GM12878 (cell line): ENCODE data around the gene MYO19. TPM values are rescaled to one million over a fixed set of nuclear protein-coding genes. Genes with fewer than 3 reads are reported as not detected.
A peak's percentile ranks its signal among the peaks of the same experiment; 100 is the strongest.

Source experiments
- BACH1 ChIP-seq: fragments of 450-650 bp; IDR thresholded peaks from 2 replicates; pipeline ENCODE4 v1.6.1; 2017; ENCODE audit warnings: mild to moderate bottlenecking, borderline replicate concordance
- CBFB ChIP-seq: IDR thresholded peaks from 2 replicates; pipeline ENCODE4 v1.6.1; 2016; ENCODE audit warnings: antibody characterized with exemption, low read depth
- FOXM1 ChIP-seq: IDR thresholded peaks from 2 replicates; pipeline ENCODE4 v1.6.1; 2012; ENCODE audit warnings: low read depth, mild to moderate bottlenecking, inconsistent platforms, low read length, moderate library complexity
- JUNB ChIP-seq: IDR thresholded peaks from 2 replicates; pipeline ENCODE4 v1.6.1; 2016; ENCODE audit warnings: antibody characterized with exemption, mild to moderate bottlenecking
- KAT2A ChIP-seq: conservative IDR thresholded peaks from 2 replicates; pipeline ENCODE4 v1.6.1; 2011; ENCODE audit warnings: low read depth, low read length; ENCODE audit not compliant: control insufficient read depth
- KLF5 ChIP-seq: fragments of 450-650 bp; IDR thresholded peaks from 2 replicates; pipeline ENCODE4 v1.6.1; 2014; ENCODE audit warnings: mild to moderate bottlenecking; ENCODE audit not compliant: partially characterized antibody
- MEF2A ChIP-seq: IDR thresholded peaks from 2 replicates; pipeline ENCODE4 v1.6.1; 2011; ENCODE audit warnings: low read depth, mild to moderate bottlenecking, low read length, moderate library complexity; ENCODE audit not compliant: insufficient read depth
- MEF2B ChIP-seq: fragments of 450-650 bp; IDR thresholded peaks from 2 replicates; pipeline ENCODE4 v1.6.1; 2018; ENCODE audit warnings: mild to moderate bottlenecking, moderate library complexity; ENCODE audit not compliant: partially characterized antibody, poor library complexity, severe bottlenecking
- MLLT1 ChIP-seq: fragments of 450-650 bp; IDR thresholded peaks from 2 replicates; pipeline ENCODE4 v1.6.1; 2016; ENCODE audit warnings: mild to moderate bottlenecking
- MYC ChIP-seq: IDR thresholded peaks from 2 replicates; pipeline ENCODE4 v1.6.1; 2011; ENCODE audit warnings: mild to moderate bottlenecking, low read length, moderate library complexity, inconsistent platforms; ENCODE audit not compliant: insufficient read depth, insufficient replicate concordance, insufficient read length, severe bottlenecking
- NR2C1 ChIP-seq: fragments of 450-650 bp; IDR thresholded peaks from 2 replicates; pipeline ENCODE4 v1.6.1; 2017; ENCODE audit warnings: antibody characterized with exemption, mild to moderate bottlenecking, moderate library complexity
- POLR2A ChIP-seq: IDR thresholded peaks from 2 replicates; pipeline ENCODE4 v1.6.1; 2011; ENCODE audit warnings: low read depth, mild to moderate bottlenecking, low read length
- POU2F2 ChIP-seq: IDR thresholded peaks from 3 replicates; pipeline ENCODE4 v1.6.1; 2011; ENCODE audit warnings: low read depth, mild to moderate bottlenecking, low read length, borderline replicate concordance
- RB1 ChIP-seq: fragments of 450-650 bp; formaldehyde crosslinking; IDR thresholded peaks from 2 replicates; pipeline ENCODE4 v1.6.1; 2017; ENCODE audit warnings: mild to moderate bottlenecking, borderline replicate concordance
- SREBF2 ChIP-seq: IDR thresholded peaks from 2 replicates; pipeline ENCODE4 v1.6.1; 2012; ENCODE audit warnings: mild to moderate bottlenecking, low read length
- TARDBP ChIP-seq: IDR thresholded peaks from 2 replicates; pipeline ENCODE4 v1.6.1; 2016; ENCODE audit warnings: borderline replicate concordance
- ZNF384 ChIP-seq: IDR thresholded peaks from 2 replicates; pipeline ENCODE4 v1.6.1; 2012; ENCODE audit warnings: low read depth, mild to moderate bottlenecking, low read length, improper control_type of control experiment, borderline replicate concordance
- polyA plus RNA-seq, 11 experiments: library from polyadenylated mRNA; depleted of rRNA in 4 of 11; unstranded in 6 of 11; stranded (reverse) in 5 of 11; fragments of >200 nt; fragmentation: Nextera tagmentation in 4 of 11; fragmentation: Illumina TruSeq in 1 of 11; extraction: Ambion mirVana in 4 of 11; extraction: Trizol in 1 of 11; gene quantifications; 1 replicate in 1 of 11; 2 replicates in 10 of 11; pipeline versions ENCODE4 v1.2.1 to v1.2.3, GENCODE V29; 2011 to 2016; ENCODE audit warnings: inconsistent platforms in 2 of 11, missing spikeins in 2 of 11, low read depth in 1 of 11
- total RNA-seq, 4 experiments: library from RNA; depleted of rRNA in 3 of 4; stranded (reverse); fragments of >200 nt in 3 of 4; fragmentation: Illumina TruSeq in 1 of 4; extraction: Trizol in 1 of 4; gene quantifications; 2 replicates each; pipeline versions ENCODE4 v1.2.1 to v1.2.3, GENCODE V29; 2013 to 2021
- TF ChIP-seq, protein P1 (sequence below): IDR thresholded peaks from 2 replicates; pipeline ENCODE4 v1.6.1; 2012; ENCODE audit warnings: mild to moderate bottlenecking, low read depth, low read length
- TF ChIP-seq, protein P2 (sequence below): IDR thresholded peaks from 2 replicates; pipeline ENCODE4 v1.6.1; 2011; ENCODE audit warnings: borderline replicate concordance, low read depth, mild to moderate bottlenecking, moderate library complexity, low read length; ENCODE audit not compliant: insufficient read depth, poor library complexity, severe bottlenecking
- TF ChIP-seq, protein P3 (sequence below): IDR thresholded peaks from 2 replicates; pipeline ENCODE4 v1.6.1; 2012; ENCODE audit warnings: low read depth, low read length, improper control_type of control experiment
- TF ChIP-seq, protein P4 (sequence below): fragments of 450-650 bp; IDR thresholded peaks from 2 replicates; pipeline ENCODE4 v1.6.1; 2017; ENCODE audit warnings: mild to moderate bottlenecking, low read depth, inconsistent platforms; ENCODE audit not compliant: poor library complexity, severe bottlenecking

The MYO19 gene
- total and polyA plus RNA-seq, 10 of the 15 experiments (the other 5 are each of a cell fraction or from before 2014, with no cell fraction given): 11.4 to 103 (median 67.1) TPM

DNA sequence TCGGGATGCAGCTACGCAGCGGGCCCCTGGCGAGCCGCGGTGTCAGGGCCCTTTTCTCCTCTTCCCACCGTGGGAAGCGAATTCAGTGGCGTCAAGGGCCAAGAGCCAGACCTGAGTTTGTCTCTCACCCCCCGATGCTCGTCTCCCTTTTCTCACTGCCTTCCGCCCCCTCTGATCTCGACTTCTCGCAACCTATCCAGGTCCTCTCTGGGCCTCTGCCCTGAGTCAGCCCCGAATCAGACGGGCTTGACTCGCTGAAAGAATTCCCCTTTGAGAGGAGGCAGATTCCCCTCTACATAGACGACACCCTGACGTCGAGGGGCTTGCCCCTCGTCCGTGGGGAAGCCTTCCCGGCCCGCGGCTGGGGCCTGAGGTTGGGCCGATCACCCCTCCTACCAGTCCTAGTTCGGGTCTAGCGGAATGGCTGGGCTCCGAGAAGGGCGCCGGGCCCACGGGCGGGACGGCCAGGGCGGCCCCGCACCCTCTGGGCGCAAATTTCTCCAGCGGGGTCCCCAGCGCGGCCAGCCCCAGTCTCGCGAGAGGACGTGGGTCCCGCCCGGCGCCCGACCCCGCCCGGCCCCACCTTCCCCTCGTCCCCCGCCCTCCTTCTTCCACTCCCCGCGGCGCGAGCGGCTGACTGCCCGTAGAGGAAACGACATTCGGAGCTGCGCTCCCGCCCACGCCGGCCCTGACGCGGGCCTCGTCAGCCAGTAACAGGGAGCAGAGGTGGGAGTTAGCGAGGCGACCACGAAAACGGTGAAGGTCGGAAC is 9.8 kb upstream of the MYO19 start, which contains the start of gene GGNBP2 (continued):
- TF ChIP-seq RB1 (no peak; the same call in 1 of the 2 replicates), MEF2A (0 out of 2 replicates have a peak, but pooled peaks have one; percentile 2), CBFB (peak; percentile 35; the same call in 1 of the 2 replicates), MYC (no peak), KLF5 (peak; percentile 35), BACH1 (peak; percentile 55; the same call in 1 of the 2 replicates), TARDBP (no peak), MEF2B (no peak), POLR2A (peak; percentile 93), SREBF2 (no peak), ZNF384 (no peak), FOXM1 (no peak), POU2F2 (peak; percentile 21; the same call in 1 of the 3 replicates), KAT2A (no peak), JUNB (no peak), MLLT1 (no peak; the same call in 1 of the 2 replicates), NR2C1 (0 out of 2 replicates have a peak, but pooled peaks have one; percentile 3)
- TF ChIP-seq, protein P1, sequence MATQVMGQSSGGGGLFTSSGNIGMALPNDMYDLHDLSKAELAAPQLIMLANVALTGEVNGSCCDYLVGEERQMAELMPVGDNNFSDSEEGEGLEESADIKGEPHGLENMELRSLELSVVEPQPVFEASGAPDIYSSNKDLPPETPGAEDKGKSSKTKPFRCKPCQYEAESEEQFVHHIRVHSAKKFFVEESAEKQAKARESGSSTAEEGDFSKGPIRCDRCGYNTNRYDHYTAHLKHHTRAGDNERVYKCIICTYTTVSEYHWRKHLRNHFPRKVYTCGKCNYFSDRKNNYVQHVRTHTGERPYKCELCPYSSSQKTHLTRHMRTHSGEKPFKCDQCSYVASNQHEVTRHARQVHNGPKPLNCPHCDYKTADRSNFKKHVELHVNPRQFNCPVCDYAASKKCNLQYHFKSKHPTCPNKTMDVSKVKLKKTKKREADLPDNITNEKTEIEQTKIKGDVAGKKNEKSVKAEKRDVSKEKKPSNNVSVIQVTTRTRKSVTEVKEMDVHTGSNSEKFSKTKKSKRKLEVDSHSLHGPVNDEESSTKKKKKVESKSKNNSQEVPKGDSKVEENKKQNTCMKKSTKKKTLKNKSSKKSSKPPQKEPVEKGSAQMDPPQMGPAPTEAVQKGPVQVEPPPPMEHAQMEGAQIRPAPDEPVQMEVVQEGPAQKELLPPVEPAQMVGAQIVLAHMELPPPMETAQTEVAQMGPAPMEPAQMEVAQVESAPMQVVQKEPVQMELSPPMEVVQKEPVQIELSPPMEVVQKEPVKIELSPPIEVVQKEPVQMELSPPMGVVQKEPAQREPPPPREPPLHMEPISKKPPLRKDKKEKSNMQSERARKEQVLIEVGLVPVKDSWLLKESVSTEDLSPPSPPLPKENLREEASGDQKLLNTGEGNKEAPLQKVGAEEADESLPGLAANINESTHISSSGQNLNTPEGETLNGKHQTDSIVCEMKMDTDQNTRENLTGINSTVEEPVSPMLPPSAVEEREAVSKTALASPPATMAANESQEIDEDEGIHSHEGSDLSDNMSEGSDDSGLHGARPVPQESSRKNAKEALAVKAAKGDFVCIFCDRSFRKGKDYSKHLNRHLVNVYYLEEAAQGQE: no peak
- TF ChIP-seq, protein P2, sequence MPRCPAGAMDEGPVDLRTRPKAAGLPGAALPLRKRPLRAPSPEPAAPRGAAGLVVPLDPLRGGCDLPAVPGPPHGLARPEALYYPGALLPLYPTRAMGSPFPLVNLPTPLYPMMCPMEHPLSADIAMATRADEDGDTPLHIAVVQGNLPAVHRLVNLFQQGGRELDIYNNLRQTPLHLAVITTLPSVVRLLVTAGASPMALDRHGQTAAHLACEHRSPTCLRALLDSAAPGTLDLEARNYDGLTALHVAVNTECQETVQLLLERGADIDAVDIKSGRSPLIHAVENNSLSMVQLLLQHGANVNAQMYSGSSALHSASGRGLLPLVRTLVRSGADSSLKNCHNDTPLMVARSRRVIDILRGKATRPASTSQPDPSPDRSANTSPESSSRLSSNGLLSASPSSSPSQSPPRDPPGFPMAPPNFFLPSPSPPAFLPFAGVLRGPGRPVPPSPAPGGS: peak; percentile 3
- TF ChIP-seq, protein P3, sequence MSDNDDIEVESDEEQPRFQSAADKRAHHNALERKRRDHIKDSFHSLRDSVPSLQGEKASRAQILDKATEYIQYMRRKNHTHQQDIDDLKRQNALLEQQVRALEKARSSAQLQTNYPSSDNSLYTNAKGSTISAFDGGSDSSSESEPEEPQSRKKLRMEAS: no peak; the same call in 1 of the 2 replicates
- TF ChIP-seq, protein P4, sequence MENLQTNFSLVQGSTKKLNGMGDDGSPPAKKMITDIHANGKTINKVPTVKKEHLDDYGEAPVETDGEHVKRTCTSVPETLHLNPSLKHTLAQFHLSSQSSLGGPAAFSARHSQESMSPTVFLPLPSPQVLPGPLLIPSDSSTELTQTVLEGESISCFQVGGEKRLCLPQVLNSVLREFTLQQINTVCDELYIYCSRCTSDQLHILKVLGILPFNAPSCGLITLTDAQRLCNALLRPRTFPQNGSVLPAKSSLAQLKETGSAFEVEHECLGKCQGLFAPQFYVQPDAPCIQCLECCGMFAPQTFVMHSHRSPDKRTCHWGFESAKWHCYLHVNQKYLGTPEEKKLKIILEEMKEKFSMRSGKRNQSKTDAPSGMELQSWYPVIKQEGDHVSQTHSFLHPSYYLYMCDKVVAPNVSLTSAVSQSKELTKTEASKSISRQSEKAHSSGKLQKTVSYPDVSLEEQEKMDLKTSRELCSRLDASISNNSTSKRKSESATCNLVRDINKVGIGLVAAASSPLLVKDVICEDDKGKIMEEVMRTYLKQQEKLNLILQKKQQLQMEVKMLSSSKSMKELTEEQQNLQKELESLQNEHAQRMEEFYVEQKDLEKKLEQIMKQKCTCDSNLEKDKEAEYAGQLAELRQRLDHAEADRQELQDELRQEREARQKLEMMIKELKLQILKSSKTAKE: peak; percentile 1
